ENCODE results near the gene BBS2.

DNA sequence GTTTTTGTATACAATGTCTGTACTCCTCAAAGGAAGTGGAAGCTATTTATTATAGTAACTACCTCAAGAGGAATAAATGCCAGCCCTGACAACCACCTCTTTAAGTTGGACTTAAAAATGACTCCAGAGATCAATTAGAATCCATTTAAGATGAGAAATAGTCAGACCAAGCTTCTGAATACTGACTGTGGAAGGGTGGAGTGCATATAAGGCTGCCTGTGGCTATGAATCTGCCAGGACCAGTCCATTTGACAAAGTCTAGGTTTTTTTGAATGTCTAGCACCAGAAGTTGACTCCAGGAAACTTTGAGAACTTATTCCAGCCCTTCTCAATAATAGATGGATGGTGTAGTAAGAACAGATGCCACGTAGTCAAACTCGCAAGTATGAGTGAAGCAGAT is 53.5 kb downstream of the BBS2 start:
- TF ChIP-seq, protein P1, sequence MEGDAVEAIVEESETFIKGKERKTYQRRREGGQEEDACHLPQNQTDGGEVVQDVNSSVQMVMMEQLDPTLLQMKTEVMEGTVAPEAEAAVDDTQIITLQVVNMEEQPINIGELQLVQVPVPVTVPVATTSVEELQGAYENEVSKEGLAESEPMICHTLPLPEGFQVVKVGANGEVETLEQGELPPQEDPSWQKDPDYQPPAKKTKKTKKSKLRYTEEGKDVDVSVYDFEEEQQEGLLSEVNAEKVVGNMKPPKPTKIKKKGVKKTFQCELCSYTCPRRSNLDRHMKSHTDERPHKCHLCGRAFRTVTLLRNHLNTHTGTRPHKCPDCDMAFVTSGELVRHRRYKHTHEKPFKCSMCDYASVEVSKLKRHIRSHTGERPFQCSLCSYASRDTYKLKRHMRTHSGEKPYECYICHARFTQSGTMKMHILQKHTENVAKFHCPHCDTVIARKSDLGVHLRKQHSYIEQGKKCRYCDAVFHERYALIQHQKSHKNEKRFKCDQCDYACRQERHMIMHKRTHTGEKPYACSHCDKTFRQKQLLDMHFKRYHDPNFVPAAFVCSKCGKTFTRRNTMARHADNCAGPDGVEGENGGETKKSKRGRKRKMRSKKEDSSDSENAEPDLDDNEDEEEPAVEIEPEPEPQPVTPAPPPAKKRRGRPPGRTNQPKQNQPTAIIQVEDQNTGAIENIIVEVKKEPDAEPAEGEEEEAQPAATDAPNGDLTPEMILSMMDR (IDR thresholded peaks at IDR 0.05), result no peak
- no peak for TF ChIP-seq POLR2A (IDR thresholded peaks at IDR 0.05)
